ENCODE data around the gene TNS2. TPM values are rescaled to one million over a fixed set of nuclear protein-coding genes. Genes with fewer than 3 reads are reported as not detected.
A peak's percentile ranks its signal among the peaks of the same experiment; 100 is the strongest.

TNS2 gene
- total and polyA plus RNA-seq, 2 of the 13 experiments (the other 11 are each of a cell fraction or from before 2014, with no cell fraction given), result 8.9 to 20.4 TPM

GRCh38 chr12:53097564-53098353, 47.9 kb downstream of the TNS2 start, which contains the start of gene IGFBP6 (continued):
- TF ChIP-seq CREB1 (IDR thresholded peaks at IDR 0.05) (no peak), CREB1 (CRISPR knock-in tag; IDR thresholded peaks at IDR 0.05) (no peak), ZNF253 (CRISPR knock-in tag; IDR thresholded peaks at IDR 0.05; ENCODE audit: borderline replicate concordance) (no peak), NKX3-1 (CRISPR knock-in tag; IDR thresholded peaks at IDR 0.05) (no peak), MED13 (CRISPR knock-in tag; IDR thresholded peaks at IDR 0.05) (no peak), HOXD1 (CRISPR knock-in tag; IDR thresholded peaks at IDR 0.05) (no peak), CBX5 (CRISPR knock-in tag; IDR thresholded peaks at IDR 0.05; ENCODE audit: borderline replicate concordance) (no peak), HNF4G (IDR thresholded peaks at IDR 0.05; ENCODE audit: borderline replicate concordance, low read depth, low read length) (no peak), HNF4G (CRISPR knock-in tag; IDR thresholded peaks at IDR 0.05; ENCODE audit: borderline replicate concordance, low read depth) (no peak), ZNF766 (CRISPR knock-in tag; IDR thresholded peaks at IDR 0.05; ENCODE audit: borderline replicate concordance) (no peak), NCOR1 (IDR thresholded peaks at IDR 0.05; ENCODE audit: borderline replicate concordance, low read length) (no peak), PBX2 (CRISPR knock-in tag; IDR thresholded peaks at IDR 0.05) (no peak), ZFYVE20 (CRISPR knock-in tag; IDR thresholded peaks at IDR 0.05; ENCODE audit: borderline replicate concordance, low read depth) (no peak), MAFK (conservative IDR thresholded peaks at IDR 0.05 in 1 of 2, IDR thresholded peaks at IDR 0.05 in 1 of 2; ENCODE audit: low read length in 2 of 2) (no peak), ZNF746 (CRISPR knock-in tag; IDR thresholded peaks at IDR 0.05) (no peak; the same call in 1 of the 2 replicates), ZFP36 (IDR thresholded peaks at IDR 0.05; ENCODE audit: borderline replicate concordance, low read depth, low read length, partially characterized antibody) (no peak), ZNF691 (CRISPR knock-in tag; IDR thresholded peaks at IDR 0.05; ENCODE audit: borderline replicate concordance, low read depth) (0 out of 2 replicates have a peak, but pooled peaks have one; percentile 30), LRRFIP1 (CRISPR knock-in tag; conservative IDR thresholded peaks at IDR 0.05) (no peak), MIXL1 (CRISPR knock-in tag; IDR thresholded peaks at IDR 0.05) (no peak), NFYB (CRISPR knock-in tag; IDR thresholded peaks at IDR 0.05) (no peak), ZBTB20 (CRISPR knock-in tag; IDR thresholded peaks at IDR 0.05; ENCODE audit: borderline replicate concordance, low read depth) (no peak), ZNF773 (CRISPR knock-in tag; IDR thresholded peaks at IDR 0.05; ENCODE audit: borderline replicate concordance) (no peak), ZNF629 (CRISPR knock-in tag; conservative IDR thresholded peaks at IDR 0.05) (no peak), ZNF232 (CRISPR knock-in tag; IDR thresholded peaks at IDR 0.05; ENCODE audit: borderline replicate concordance) (no peak), ZNF30 (CRISPR knock-in tag; IDR thresholded peaks at IDR 0.05) (no peak), MZF1 (CRISPR knock-in tag; IDR thresholded peaks at IDR 0.05; ENCODE audit: borderline replicate concordance) (no peak), SMAD3 (CRISPR knock-in tag; IDR thresholded peaks at IDR 0.05) (no peak), RFXAP (CRISPR knock-in tag; IDR thresholded peaks at IDR 0.05; ENCODE audit: borderline replicate concordance) (no peak)

All from HepG2 (cell line).